Endothelial cell of umbilical vein (primary cell): Measurements from ENCODE around the gene UBE2E3. TPM values are rescaled to one million over a fixed set of nuclear protein-coding genes. Genes with fewer than 3 reads are reported as not detected.

ENCODE experiments used
- BruUV-seq: library from RNA; stranded (reverse); fragments of 400-500 nt; replicated peaks from 2 replicates; lab custom pipeline; 2021; lab: Mats Ljungman, UMichigan
- CTCF ChIA-PET: fragments of 300-600, 350-600 bp; sonication (Branson Sonifier 250); formaldehyde crosslinking; loops from one replicate; lab custom pipeline; 2021; ENCODE audit warnings: antibody characterized with exemption, inconsistent platforms; lab: Charles Lee
- POLR2A ChIA-PET: fragments of 300-600, 350-600 bp; sonication (Branson Sonifier 250); formaldehyde crosslinking; loops from one replicate; lab custom pipeline; 2021; ENCODE audit warnings: antibody characterized with exemption, inconsistent platforms; lab: Charles Lee
- DNase-seq: peaks from one replicate; pipeline ENCODE4 v3.0.0-alpha.2; 2011; ENCODE audit warnings: low read depth, low spot score
- FAIRE-seq: peaks from 2 replicates; lab custom pipeline; 2011; peaks lifted over from hg19 to GRCh38; lab: Jason Lieb, UNC
- H2AFZ ChIP-seq: 2 replicates; pipeline ENCODE4 v1.6.0; 2012; ENCODE audit warnings: low read depth, low read length, control low read depth, inconsistent platforms
- H3K27ac ChIP-seq: 2 replicates; pipeline ENCODE4 v1.5.1; 2011; ENCODE audit warnings: low read depth, mild to moderate bottlenecking, control low read depth, low read length, moderate library complexity; ENCODE audit not compliant: insufficient read depth
- H3K27me3 ChIP-seq, 2 experiments: 2 replicates each; pipeline versions ENCODE4 v1.6.0 to v1.6.1; 2011; ENCODE audit warnings: low read length in 2 of 2, mixed read lengths in 1 of 2; ENCODE audit not compliant: control insufficient read depth in 2 of 2, insufficient read depth in 2 of 2
- H3K36me3 ChIP-seq, 2 experiments: 2 replicates in 1 of 2; 3 replicates in 1 of 2; pipeline ENCODE4 v1.5.1; 2011; ENCODE audit warnings: low read length in 2 of 2, mild to moderate bottlenecking in 1 of 2, moderate library complexity in 1 of 2; ENCODE audit not compliant: control insufficient read depth in 2 of 2, insufficient read depth in 2 of 2; ENCODE audit errors: extremely low read depth in 1 of 2
- H3K4me1 ChIP-seq: 3 replicates; pipeline ENCODE4 v1.5.1; 2011; ENCODE audit warnings: mild to moderate bottlenecking, low read length; ENCODE audit not compliant: control insufficient read depth, insufficient read depth; ENCODE audit errors: extremely low read depth
- H3K4me2 ChIP-seq: 2 replicates; pipeline ENCODE4 v1.6.1; 2011; ENCODE audit warnings: low read length, control low read depth, mixed read lengths; ENCODE audit not compliant: insufficient read depth
- H3K4me3 ChIP-seq, 3 experiments: fragments of 200-600 bp in 1 of 3; sonication (generic), shearing (Covaris generic) in 1 of 3; replicated peaks in 1 of 3; 2 replicates each; pipeline ENCODE4 v1.5.1; 2011 to 2016; ENCODE audit warnings: control low read depth in 3 of 3, low read length in 3 of 3, mild to moderate bottlenecking in 2 of 3, inconsistent platforms in 1 of 3, low read depth in 1 of 3, moderate library complexity in 1 of 3; ENCODE audit not compliant: insufficient read depth in 1 of 3
- H3K79me2 ChIP-seq: 2 replicates; pipeline ENCODE4 v1.6.0; 2012; ENCODE audit warnings: low read length, inconsistent platforms; ENCODE audit not compliant: control insufficient read depth, insufficient read depth
- H3K9ac ChIP-seq: replicated peaks from 2 replicates; pipeline ENCODE3; 2011; ENCODE audit warnings: low read length, control low read depth; ENCODE audit not compliant: insufficient read depth; ENCODE audit errors: extremely low read depth
- H3K9me1 ChIP-seq: replicated peaks from 3 replicates; pipeline ENCODE4 v1.6.0; 2011; ENCODE audit warnings: mild to moderate bottlenecking, low read length; ENCODE audit not compliant: control insufficient read depth, insufficient read depth; ENCODE audit errors: extremely low read depth
- H3K9me3 ChIP-seq: replicated peaks from 2 replicates; pipeline ENCODE4 v1.5.1; 2012; ENCODE audit warnings: low read length, inconsistent platforms; ENCODE audit not compliant: control insufficient read depth, insufficient read depth
- H4K20me1 ChIP-seq: replicated peaks from 2 replicates; pipeline ENCODE3; 2011; ENCODE audit warnings: mild to moderate bottlenecking, low read length; ENCODE audit not compliant: control insufficient read depth, insufficient read depth; ENCODE audit errors: extremely low read depth
- EZH2 ChIP-seq: IDR thresholded peaks from 2 replicates; pipeline ENCODE4 v1.6.1; 2012; ENCODE audit warnings: borderline replicate concordance, low read depth, mild to moderate bottlenecking, moderate library complexity, low read length, inconsistent platforms; ENCODE audit not compliant: severe bottlenecking
- FOS ChIP-seq: IDR thresholded peaks from 2 replicates; pipeline ENCODE4 v1.6.1; 2011; ENCODE audit warnings: mild to moderate bottlenecking, low read length, moderate library complexity, borderline replicate concordance; ENCODE audit not compliant: insufficient read depth
- GATA2 ChIP-seq: IDR thresholded peaks from 2 replicates; pipeline ENCODE4 v1.7.0; 2011; ENCODE audit warnings: low read depth, mild to moderate bottlenecking, moderate library complexity, mixed read lengths, low read length; ENCODE audit not compliant: insufficient read length, insufficient read depth
- JUN ChIP-seq: IDR thresholded peaks from 2 replicates; pipeline ENCODE4 v1.6.1; 2011; ENCODE audit warnings: borderline replicate concordance, low read depth; ENCODE audit not compliant: insufficient read length, insufficient read depth
- MYC ChIP-seq: IDR thresholded peaks from one replicate; pipeline ENCODE4 v1.6.1; 2011; ENCODE audit warnings: mild to moderate bottlenecking, low read depth, low read length
- POLR2A ChIP-seq: IDR thresholded peaks from 2 replicates; pipeline ENCODE4 v1.6.1; 2012; ENCODE audit warnings: low read depth, mild to moderate bottlenecking, control low read depth, low read length
- POLR2AphosphoS5 ChIP-seq: IDR thresholded peaks from 2 replicates; pipeline ENCODE4 v1.6.1; 2012; ENCODE audit warnings: low read depth, mild to moderate bottlenecking, control low read depth, low read length, moderate library complexity; ENCODE audit not compliant: insufficient read depth
- dilution Hi-C: fragments of 300-500 bp; cut with MboI; formaldehyde crosslinking; loops from one replicate; pipeline ENCODE4 v1.15.0; 2019; ENCODE audit warnings: low sequenced_read_pairs; ENCODE audit not compliant: extremely low pct_ligation_motif_present
- intact Hi-C: fragments of 100-400 bp; cut with micrococcal nuclease; formaldehyde crosslinking; loops from one replicate; pipeline ENCODE4 v1.10.0; 2022
- polyA plus RNA-seq, 4 experiments: library from polyadenylated mRNA; depleted of rRNA in 3 of 4; stranded (reverse) in 3 of 4; unstranded in 1 of 4; fragments of >200 nt; gene quantifications; 2 replicates each; pipeline versions ENCODE4 v1.2.1 to v1.2.3, GENCODE V29; 2011 to 2012; ENCODE audit warnings: missing spikeins in 1 of 4
- total RNA-seq: library from RNA; stranded (reverse); gene quantifications from 2 replicates; pipeline ENCODE4 v1.2.3, GENCODE V29; 2021
- TF ChIP-seq, protein P1 (sequence below), 2 donors: IDR thresholded peaks; 1 replicate in 1 of 2; 2 replicates in 1 of 2; pipeline ENCODE4 v1.5.1; 2011; ENCODE audit warnings: low read length in 2 of 2, mild to moderate bottlenecking in 2 of 2, moderate library complexity in 2 of 2, control low read depth in 1 of 2, inconsistent platforms in 1 of 2, low read depth in 1 of 2; ENCODE audit not compliant: insufficient read depth in 1 of 2; ENCODE audit errors: extremely low read depth in 1 of 2
- TF ChIP-seq, protein P2 (sequence below): IDR thresholded peaks from 2 replicates; pipeline ENCODE4 v1.6.1; 2011; ENCODE audit not compliant: insufficient read depth, insufficient read length

The UBE2E3 gene
- total and polyA plus RNA-seq, 2 donors (not counting 3 experiments of a cell fraction or from before 2014, with no cell fraction given) = 81.5 to 107 TPM

DNA sequence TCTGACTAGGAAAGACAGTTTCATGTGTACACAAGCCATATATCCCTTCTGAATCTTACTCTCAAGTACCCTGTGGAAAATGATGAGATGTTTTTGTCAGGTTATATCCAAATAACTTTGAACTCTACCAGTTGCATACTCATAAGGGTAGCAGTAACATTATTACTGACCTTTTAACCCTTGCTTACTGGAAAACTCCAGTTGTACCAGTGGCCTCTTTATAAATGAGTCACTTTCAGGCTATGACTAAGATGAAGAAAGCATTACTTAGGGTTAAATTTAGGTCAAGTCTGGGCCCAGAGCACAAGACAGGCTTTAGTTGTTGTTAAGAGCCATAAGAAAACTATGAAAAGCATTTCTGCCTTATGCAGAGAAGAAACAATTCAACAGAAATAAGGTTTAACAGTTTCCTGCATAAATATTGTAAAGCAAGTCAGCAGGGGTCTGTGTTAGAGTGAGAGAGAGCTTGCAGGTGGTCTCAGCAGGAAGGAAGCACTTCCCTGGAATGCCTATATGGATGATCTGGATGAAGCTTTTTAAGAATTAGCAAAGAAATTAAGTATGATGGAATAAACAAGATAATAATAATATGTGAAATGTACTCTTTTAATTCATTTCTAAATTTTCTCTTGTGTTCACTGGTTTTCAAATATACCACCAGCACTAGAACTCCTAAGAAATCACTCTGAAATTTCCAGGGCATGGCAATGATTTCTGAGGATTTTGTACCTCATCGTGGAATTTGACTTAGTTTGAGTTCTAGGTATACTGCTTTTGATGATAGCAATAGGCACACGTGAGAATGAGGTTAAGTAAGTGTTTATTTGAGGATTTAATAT is 126.6 kb downstream of the UBE2E3 start:
- POLR2A ChIA-PET = no interaction called here
- DNase-seq (peak; percentile 81), FAIRE-seq (no peak)
- no TSS peak for BruUV-seq
- peak overlapping the region; percentile 59 for H3K4me2 ChIP-seq
- CTCF ChIA-PET = interaction anchor here (4.7 to 5.6 kb wide), 2 partner anchors 360 to 609 kb away, joined by 40 to 95 read pairs; no protein-coding TSS in a partner anchor
- peak overlapping the region; percentile 44 for H2AFZ ChIP-seq
- H3K27me3 ChIP-seq = no peaks in the 10 kb centered on the region
- no peak overlapping the region for H3K4me3 ChIP-seq
- H3K27ac ChIP-seq = peak overlapping the region; percentile 46
- H3K79me2 ChIP-seq = no peaks in the 10 kb centered on the region
- no peaks in the 10 kb centered on the region for H3K36me3 ChIP-seq
- no peaks in the 10 kb centered on the region for H3K9me1 ChIP-seq
- H3K4me1 ChIP-seq = peaks cover 12% of the 10 kb centered on the region
- TF ChIP-seq FOS = peak; percentile 95
- TF ChIP-seq EZH2 = no peak
- no peak for TF ChIP-seq POLR2A
- no peak for TF ChIP-seq GATA2
- peak; percentile 35 for TF ChIP-seq POLR2AphosphoS5
- TF ChIP-seq JUN = peak; percentile 83
- no peak for TF ChIP-seq MYC
- TF ChIP-seq, protein P1, sequence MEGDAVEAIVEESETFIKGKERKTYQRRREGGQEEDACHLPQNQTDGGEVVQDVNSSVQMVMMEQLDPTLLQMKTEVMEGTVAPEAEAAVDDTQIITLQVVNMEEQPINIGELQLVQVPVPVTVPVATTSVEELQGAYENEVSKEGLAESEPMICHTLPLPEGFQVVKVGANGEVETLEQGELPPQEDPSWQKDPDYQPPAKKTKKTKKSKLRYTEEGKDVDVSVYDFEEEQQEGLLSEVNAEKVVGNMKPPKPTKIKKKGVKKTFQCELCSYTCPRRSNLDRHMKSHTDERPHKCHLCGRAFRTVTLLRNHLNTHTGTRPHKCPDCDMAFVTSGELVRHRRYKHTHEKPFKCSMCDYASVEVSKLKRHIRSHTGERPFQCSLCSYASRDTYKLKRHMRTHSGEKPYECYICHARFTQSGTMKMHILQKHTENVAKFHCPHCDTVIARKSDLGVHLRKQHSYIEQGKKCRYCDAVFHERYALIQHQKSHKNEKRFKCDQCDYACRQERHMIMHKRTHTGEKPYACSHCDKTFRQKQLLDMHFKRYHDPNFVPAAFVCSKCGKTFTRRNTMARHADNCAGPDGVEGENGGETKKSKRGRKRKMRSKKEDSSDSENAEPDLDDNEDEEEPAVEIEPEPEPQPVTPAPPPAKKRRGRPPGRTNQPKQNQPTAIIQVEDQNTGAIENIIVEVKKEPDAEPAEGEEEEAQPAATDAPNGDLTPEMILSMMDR (IDR thresholded peaks at IDR 0.05; ENCODE audit: extremely low read depth in 1 of 2, insufficient read depth in 1 of 2, low read depth in 1 of 2, low read length in 2 of 2) = no peak
- TF ChIP-seq, protein P2, sequence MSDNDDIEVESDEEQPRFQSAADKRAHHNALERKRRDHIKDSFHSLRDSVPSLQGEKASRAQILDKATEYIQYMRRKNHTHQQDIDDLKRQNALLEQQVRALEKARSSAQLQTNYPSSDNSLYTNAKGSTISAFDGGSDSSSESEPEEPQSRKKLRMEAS = no peak
- dilution Hi-C loops = no loop called here
- intact Hi-C loops = loop anchor here (2.0 to 10.0 kb wide), 3 partner anchors 268 to 1026 kb away; no protein-coding TSS in a partner anchor
- H3K9me3 ChIP-seq = no peaks in the 10 kb centered on the region
- no peak overlapping the region for H3K9ac ChIP-seq
- no peaks in the 10 kb centered on the region for H4K20me1 ChIP-seq
